ENCODE results near the gene BIRC3. TPM values are rescaled to one million over a fixed set of nuclear protein-coding genes. Genes with fewer than 3 reads are reported as not detected.

The BIRC3 gene
- total RNA-seq, 2 donors from 2014 or later = 5.3 to 13.2 TPM

DNA sequence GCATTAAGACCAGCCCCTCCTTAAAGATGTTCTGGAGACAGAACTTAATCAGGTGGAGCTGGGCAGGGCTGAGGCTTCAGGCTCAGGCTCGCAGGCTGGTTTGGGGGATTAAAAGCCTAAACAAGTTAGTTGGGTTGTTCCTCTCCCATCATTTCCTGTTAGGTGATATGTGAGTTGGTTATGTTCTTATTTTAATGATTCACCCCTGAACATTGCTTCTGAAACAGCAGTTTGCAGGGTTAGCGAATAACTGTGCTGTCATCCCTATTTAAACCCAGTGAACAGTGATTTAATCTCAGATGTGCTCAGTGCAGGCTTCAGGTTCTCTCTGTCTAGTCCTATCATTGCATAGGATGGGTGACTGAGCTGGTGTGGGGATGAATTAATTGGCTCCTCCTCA, 47.4 kb upstream of the BIRC3 start:
- H3K4me1 ChIP-seq = peaks cover 20% of the 10 kb centered on the region
- intact Hi-C loops (cut with DNase I) = no loop called here
- H3K27ac ChIP-seq = peak overlapping the region in 1 of 4 donors; percentile 11
- TF ChIP-seq, protein P1, sequence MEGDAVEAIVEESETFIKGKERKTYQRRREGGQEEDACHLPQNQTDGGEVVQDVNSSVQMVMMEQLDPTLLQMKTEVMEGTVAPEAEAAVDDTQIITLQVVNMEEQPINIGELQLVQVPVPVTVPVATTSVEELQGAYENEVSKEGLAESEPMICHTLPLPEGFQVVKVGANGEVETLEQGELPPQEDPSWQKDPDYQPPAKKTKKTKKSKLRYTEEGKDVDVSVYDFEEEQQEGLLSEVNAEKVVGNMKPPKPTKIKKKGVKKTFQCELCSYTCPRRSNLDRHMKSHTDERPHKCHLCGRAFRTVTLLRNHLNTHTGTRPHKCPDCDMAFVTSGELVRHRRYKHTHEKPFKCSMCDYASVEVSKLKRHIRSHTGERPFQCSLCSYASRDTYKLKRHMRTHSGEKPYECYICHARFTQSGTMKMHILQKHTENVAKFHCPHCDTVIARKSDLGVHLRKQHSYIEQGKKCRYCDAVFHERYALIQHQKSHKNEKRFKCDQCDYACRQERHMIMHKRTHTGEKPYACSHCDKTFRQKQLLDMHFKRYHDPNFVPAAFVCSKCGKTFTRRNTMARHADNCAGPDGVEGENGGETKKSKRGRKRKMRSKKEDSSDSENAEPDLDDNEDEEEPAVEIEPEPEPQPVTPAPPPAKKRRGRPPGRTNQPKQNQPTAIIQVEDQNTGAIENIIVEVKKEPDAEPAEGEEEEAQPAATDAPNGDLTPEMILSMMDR (IDR thresholded peaks at IDR 0.05) = no peak
- no peak for TF ChIP-seq POLR2A (IDR thresholded peaks at IDR 0.05)
- DNase-seq (no peak), ATAC-seq (no peak)
- no peaks in the 10 kb centered on the region for H3K27me3 ChIP-seq
- H3K36me3 ChIP-seq (replicated peaks in 1 of 2; ENCODE audit: insufficient read depth in 1 of 2, low read depth in 2 of 2) = no peaks in the 10 kb centered on the region
- no peak overlapping the region for H3K4me3 ChIP-seq
- WGBS, 2 donors = 72 to 91% methylated on average over 2 of the region's 2 CpGs
- no peaks in the 10 kb centered on the region for H3K9me3 ChIP-seq

DNA sequence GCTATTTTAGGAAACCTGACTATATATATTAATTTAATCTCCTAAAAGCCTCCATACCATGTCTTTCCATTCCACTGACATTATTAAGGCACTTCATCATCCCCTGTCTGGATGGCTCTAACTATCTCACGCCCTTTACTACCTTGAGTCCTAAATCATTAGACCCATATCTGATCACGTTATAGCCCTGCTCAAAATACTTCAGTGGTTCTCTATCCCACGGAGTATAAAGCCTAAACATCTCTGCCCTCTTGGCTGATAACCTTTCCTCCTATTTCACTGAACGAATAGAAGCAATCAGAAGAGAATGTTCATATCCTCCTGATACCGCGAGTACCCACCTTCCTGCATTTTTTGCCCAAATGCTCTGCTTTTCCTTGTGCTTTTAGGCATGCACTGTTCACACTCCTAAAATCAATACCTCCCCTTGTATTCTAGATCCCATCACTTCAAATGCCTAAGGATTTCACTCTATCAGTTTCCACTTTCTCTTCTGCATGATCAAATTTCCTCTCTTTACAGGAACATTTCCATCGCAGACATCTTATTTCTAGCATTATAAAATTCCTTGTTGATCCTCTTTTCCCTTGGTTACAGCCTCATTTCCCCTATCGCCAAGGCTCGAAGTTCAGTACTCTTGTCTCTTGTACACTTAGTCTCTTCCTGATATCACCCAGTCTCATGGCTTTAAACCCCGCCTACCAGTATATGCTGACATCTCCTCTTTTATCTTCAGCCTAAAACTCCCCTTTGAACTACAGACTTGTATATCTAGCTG, 45.0 kb upstream of the BIRC3 start:
- TF ChIP-seq POLR2A (IDR thresholded peaks at IDR 0.05) = no peak
- TF ChIP-seq, protein P1 (IDR thresholded peaks at IDR 0.05) = no peak
- Histone ChIP-seq H3K9me3 (no peaks in the 10 kb centered on the region), H3K27ac (no peak overlapping the region), H3K27me3 (no peaks in the 10 kb centered on the region), H3K36me3 (replicated peaks in 1 of 2; ENCODE audit: insufficient read depth in 1 of 2, low read depth in 2 of 2) (no peaks in the 10 kb centered on the region), H3K4me1 (peaks cover 34% of the 10 kb centered on the region), H3K4me3 (no peak overlapping the region)
- DNase-seq = no peak
- WGBS, 2 donors = 73 to 77% methylated on average over 10 of the region's 10 CpGs
- intact Hi-C loops (cut with DNase I) = no loop called here
- ATAC-seq = no peak

DNA sequence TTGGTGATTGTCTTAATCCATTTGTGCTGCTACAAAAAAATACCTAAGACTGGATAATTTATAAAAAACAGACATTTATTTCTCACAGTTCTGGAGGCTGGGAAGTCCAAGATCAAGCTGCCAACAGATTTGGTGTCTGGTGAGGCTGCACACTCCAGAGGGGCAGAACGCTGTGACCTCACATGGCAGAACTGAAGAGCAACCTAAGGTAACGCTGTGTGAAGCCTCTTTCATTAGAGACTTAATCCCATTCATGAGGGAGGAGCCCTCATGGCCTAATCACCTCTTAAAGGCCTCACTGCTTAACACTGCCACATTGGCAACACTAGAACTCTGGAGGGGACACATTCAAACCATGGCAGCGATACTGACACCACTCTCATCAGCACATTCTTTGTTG, 42.7 kb upstream of the BIRC3 start:
- intact Hi-C loops (cut with DNase I) = no loop called here
- 87 to 93% methylated on average over 3 of the region's 3 CpGs for WGBS, 2 donors

DNA sequence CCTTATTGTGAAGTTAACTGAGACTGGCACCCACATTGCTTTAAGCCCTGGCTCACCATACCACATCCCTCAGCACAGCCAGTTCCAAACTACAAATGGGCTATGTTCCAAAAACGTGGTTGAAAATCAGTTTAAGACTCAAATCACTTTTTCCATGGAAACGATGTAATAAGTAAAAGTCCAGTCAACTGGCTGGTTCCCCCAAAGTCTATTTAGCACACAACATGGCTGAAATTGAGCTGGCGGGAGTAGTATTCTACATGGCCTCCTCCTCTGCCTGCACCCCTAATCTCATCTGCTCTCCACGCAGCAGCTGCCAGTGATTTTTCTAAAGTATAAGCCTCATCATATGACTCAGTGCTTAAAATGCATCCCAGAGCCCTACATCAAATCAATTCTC, 40.9 kb upstream of the BIRC3 start:
- ATAC-seq = no peak
- no peak for TF ChIP-seq POLR2A (IDR thresholded peaks at IDR 0.05)
- TF ChIP-seq, protein P1 (IDR thresholded peaks at IDR 0.05) = no peak
- H3K9me3 ChIP-seq = no peaks in the 10 kb centered on the region
- no peak for DNase-seq
- no peaks in the 10 kb centered on the region for H3K27me3 ChIP-seq
- peaks cover 34% of the 10 kb centered on the region for H3K4me1 ChIP-seq
- WGBS, 2 donors = 39 to 47% methylated on average over 4 of the region's 4 CpGs
- peak overlapping the region in 2 of 4 donors; percentile 27 to 31 for H3K27ac ChIP-seq
- no peak overlapping the region for H3K4me3 ChIP-seq
- no peaks in the 10 kb centered on the region for H3K36me3 ChIP-seq (replicated peaks in 1 of 2; ENCODE audit: insufficient read depth in 1 of 2, low read depth in 2 of 2)
- intact Hi-C loops (cut with DNase I) = no loop called here

More for the DNA sequence above, 42.7 kb upstream of the BIRC3 start:
- peaks cover 31% of the 10 kb centered on the region for H3K4me1 ChIP-seq
- no peaks in the 10 kb centered on the region for H3K9me3 ChIP-seq
- no peak overlapping the region for H3K4me3 ChIP-seq
- no peak overlapping the region for H3K27ac ChIP-seq
- DNase-seq (no peak), ATAC-seq (no peak)
- TF ChIP-seq, protein P1 (IDR thresholded peaks at IDR 0.05) = no peak
- no peak for TF ChIP-seq POLR2A (IDR thresholded peaks at IDR 0.05)
- no peaks in the 10 kb centered on the region for H3K36me3 ChIP-seq (replicated peaks in 1 of 2; ENCODE audit: insufficient read depth in 1 of 2, low read depth in 2 of 2)
- no peaks in the 10 kb centered on the region for H3K27me3 ChIP-seq

GRCh38 chr11:102276783-102277182, 40.5 kb upstream of the BIRC3 start:
- DNase-seq = no peak
- Histone ChIP-seq H3K27ac (peak overlapping the region in 2 of 4 donors; percentile 27 to 31), H3K36me3 (replicated peaks in 1 of 2; ENCODE audit: insufficient read depth in 1 of 2, low read depth in 2 of 2) (no peaks in the 10 kb centered on the region), H3K4me3 (no peak overlapping the region), H3K4me1 (peaks cover 34% of the 10 kb centered on the region), H3K9me3 (no peaks in the 10 kb centered on the region), H3K27me3 (no peaks in the 10 kb centered on the region)
- TF ChIP-seq, protein P1 (IDR thresholded peaks at IDR 0.05) = no peak
- TF ChIP-seq POLR2A (IDR thresholded peaks at IDR 0.05) = no peak
- intact Hi-C loops (cut with DNase I) = no loop called here
- ATAC-seq = no peak
- WGBS, 2 donors = 18 to 35% methylated on average over 3 of the region's 3 CpGs
